Urinary bladder (tissue), 4 donors: ENCODE results near the gene CSF3. TPM values are rescaled to one million over a fixed set of nuclear protein-coding genes. Genes with fewer than 3 reads are reported as not detected.

Experiments
- DNase-seq: peaks from one replicate; pipeline ENCODE4 v3.0.0-alpha.2; 2015; ENCODE audit errors: extremely low spot score
- H3K27ac ChIP-seq: one replicate; pipeline ENCODE4 v1.5.1; 2013; ENCODE audit warnings: low read depth, mild to moderate bottlenecking, moderate library complexity
- H3K36me3 ChIP-seq: one replicate; pipeline ENCODE4 v1.6.1; 2013; ENCODE audit warnings: mild to moderate bottlenecking, moderate library complexity; ENCODE audit not compliant: insufficient read depth
- H3K4me1 ChIP-seq: one replicate; pipeline ENCODE4 v1.6.1; 2013; ENCODE audit warnings: mild to moderate bottlenecking, moderate library complexity; ENCODE audit not compliant: insufficient read depth
- H3K4me3 ChIP-seq: one replicate; pipeline ENCODE4 v1.5.1; 2013; ENCODE audit warnings: low read depth, low read length
- WGBS: extraction: QIAGEN DNeasy Blood & Tissue Kit; methylation state at CpG from one replicate; pipeline ENCODE4 v1.1.7; 2013; 5-methylcytosine and 5-hydroxymethylcytosine counted together
- polyA plus RNA-seq: library from polyadenylated mRNA; stranded (reverse); fragments of 200-250 nt; gene quantifications from one replicate; pipeline ENCODE4 v1.2.3, GENCODE V29; 2013
- total RNA-seq: library from RNA; depleted of rRNA; stranded (reverse); fragments of >200 nt; gene quantifications from one replicate; pipeline ENCODE4 v1.2.3, GENCODE V29; 2014
- donor health status: healthy with polysubstance abuse.
- donor health status: healthy.

The CSF3 gene, protein sequence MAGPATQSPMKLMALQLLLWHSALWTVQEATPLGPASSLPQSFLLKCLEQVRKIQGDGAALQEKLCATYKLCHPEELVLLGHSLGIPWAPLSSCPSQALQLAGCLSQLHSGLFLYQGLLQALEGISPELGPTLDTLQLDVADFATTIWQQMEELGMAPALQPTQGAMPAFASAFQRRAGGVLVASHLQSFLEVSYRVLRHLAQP
- total RNA-seq (not detected), polyA plus RNA-seq (2.3 TPM)

GRCh38 chr17:40015005-40015997 lies at the start of gene CSF3:
Gene CSF3 (plus strand): TSS chr17:40015440. CDS start chr17:40015475, 35 bp downstream.
- H3K4me3 ChIP-seq, result no peak within 1 kb of the TSS
- no peak within 1 kb of the TSS for H3K27ac ChIP-seq
- no peak for DNase-seq
- H3K4me1 ChIP-seq, result no peaks in the 10 kb centered on the region
- WGBS, result 62% methylated on average over 20 of the region's 20 CpGs
- peaks cover 3% of the 10 kb centered on the region for H3K36me3 ChIP-seq

DNA sequence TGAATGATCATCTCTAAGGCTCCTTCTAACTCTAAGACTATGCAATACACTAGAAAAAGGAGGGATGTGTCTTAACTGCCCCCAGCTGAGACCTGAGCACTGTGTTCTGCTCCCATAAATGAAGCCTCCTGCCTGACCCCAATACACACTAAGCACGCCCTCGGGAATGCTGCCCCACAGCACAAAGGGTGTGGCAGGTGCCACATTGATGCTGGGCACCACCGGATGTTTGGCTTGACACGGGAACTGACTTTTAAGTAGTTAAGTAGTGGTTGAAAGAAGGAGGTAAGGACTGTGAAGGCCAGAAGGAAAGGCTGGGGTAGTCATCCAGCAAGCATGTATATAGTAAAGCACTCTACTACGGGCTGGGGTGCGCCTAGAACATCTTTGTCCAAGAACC lies 48.5 kb upstream of the CSF3 start:
- no peak for DNase-seq
- WGBS, result 81% methylated on average over 6 of the region's 6 CpGs
- no peak overlapping the region for H3K4me3 ChIP-seq
- H3K36me3 ChIP-seq, result no peaks in the 10 kb centered on the region
- H3K4me1 ChIP-seq, result no peaks in the 10 kb centered on the region
- no peak overlapping the region for H3K27ac ChIP-seq

GRCh38 chr17:39968761-39969160 lies 46.5 kb upstream of the CSF3 start:
- 67% methylated on average over 2 of the region's 2 CpGs for WGBS
- H3K4me1 ChIP-seq, result no peaks in the 10 kb centered on the region
- DNase-seq, result no peak

DNA sequence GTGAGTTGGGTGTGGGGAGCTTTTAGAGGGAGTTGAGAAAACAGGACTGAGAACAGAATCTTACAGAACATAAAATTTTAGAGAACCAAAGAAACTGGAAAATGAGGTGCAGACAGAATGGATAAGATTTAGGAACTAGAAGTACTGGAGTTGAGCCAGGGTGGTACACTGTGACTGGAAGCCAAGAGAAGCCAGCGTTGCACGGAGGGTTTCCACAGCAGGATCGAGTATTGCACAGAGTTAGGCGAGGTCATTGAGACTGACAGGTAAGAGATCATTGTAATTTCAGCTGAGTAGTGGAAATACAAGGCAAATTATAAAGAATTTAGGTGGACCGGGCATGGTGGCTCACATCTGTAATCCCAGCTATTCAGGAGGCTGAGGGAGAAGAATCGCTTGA lies 45.9 kb upstream of the CSF3 start:
- 70% methylated on average over 6 of the region's 6 CpGs for WGBS
- Histone ChIP-seq H3K4me3 (no peak overlapping the region), H3K36me3 (no peaks in the 10 kb centered on the region), H3K4me1 (no peaks in the 10 kb centered on the region), H3K27ac (no peak overlapping the region)
- DNase-seq, result no peak

More at GRCh38 chr17:39968761-39969160, 46.5 kb upstream of the CSF3 start:
- Histone ChIP-seq H3K27ac (no peak overlapping the region), H3K36me3 (no peaks in the 10 kb centered on the region), H3K4me3 (no peak overlapping the region)

DNA sequence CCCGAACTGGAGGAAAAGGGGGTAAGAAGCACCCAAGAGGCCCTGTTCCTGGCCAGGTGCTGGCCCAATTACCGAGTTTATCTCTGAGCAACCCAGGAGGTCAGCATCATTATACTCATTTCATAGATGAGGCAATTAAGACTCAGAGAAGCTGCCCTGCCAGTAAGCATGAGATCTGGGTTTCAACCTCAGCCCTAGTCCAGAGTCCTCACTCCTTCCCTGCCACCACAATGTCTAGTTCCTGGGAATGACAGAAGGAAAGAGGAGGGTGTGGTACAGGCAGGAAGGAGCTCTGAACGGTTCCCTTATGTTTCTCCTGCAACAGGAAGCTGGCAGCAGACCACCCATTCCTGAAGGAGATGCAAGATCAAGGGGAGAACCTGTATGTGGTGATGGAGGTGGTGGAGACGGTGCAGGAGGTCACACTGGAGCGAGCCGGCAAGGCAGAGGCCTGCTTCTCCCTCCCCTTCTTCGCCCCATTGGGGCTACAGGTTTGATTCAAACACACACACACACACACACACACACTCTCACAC lies 45.0 kb upstream of the CSF3 start:
- no peaks in the 10 kb centered on the region for H3K36me3 ChIP-seq
- no peak overlapping the region for H3K27ac ChIP-seq
- no peak overlapping the region for H3K4me3 ChIP-seq
- 69% methylated on average over 7 of the region's 7 CpGs for WGBS
- H3K4me1 ChIP-seq, result no peaks in the 10 kb centered on the region
- DNase-seq, result no peak

DNA sequence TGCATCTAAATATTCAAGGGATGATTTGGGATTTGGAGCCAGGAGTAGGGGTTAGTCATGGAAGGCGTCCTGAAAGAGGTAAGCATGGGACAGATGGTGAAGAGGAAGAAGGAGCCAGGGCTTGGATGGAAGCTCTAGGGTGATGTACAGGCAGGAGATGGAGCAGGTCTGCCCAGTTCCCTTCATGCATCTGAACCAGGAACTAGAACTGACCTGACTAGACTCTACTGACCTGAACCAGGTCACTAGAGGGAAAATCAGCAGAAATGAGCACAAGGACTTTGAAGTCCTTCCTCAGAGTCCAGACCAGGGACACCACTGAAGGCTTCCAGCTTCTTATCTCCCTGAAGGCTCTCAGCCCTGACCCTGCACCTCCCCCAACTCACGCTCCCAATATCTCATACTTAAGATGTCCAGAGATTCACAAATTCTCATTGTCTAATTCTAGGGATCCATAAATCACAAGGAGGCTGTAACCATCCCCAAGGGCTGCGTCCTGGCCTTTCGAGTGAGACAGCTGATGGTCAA lies 44.1 kb upstream of the CSF3 start:
- 83% methylated on average over 4 of the region's 4 CpGs for WGBS
- H3K4me3 ChIP-seq, result no peak overlapping the region
- DNase-seq, result no peak
- no peaks in the 10 kb centered on the region for H3K36me3 ChIP-seq
- H3K27ac ChIP-seq, result no peak overlapping the region
- no peaks in the 10 kb centered on the region for H3K4me1 ChIP-seq

DNA sequence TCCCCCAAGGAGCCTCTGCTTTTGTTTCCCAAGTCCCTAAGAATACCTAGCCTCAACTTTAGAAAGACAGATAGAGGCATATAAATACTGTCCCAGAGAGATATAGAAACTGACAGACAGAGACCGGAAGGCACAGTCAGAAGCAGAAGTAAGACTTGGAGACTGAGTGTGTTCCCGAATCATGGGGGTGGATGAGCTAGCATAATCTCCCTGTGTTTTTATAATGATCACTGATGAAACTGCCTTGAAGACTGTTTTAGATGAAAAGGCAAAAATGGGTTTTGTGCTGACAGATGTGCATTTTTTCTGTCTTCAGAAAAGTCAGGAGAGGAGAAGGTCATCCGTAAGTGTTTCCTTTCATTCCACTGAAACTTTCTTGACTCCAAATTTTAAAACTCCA lies 43.0 kb upstream of the CSF3 start:
- DNase-seq, result no peak
- no peaks in the 10 kb centered on the region for H3K36me3 ChIP-seq
- H3K27ac ChIP-seq, result no peak overlapping the region
- no peak overlapping the region for H3K4me3 ChIP-seq
- WGBS, result 24% methylated on average over 3 of the region's 3 CpGs
- no peaks in the 10 kb centered on the region for H3K4me1 ChIP-seq

GRCh38 chr17:39973496-39973895 lies 41.7 kb upstream of the CSF3 start:
- 94% methylated on average over 2 of the region's 2 CpGs for WGBS
- no peak for DNase-seq
- H3K27ac ChIP-seq, result no peak overlapping the region
- no peaks in the 10 kb centered on the region for H3K4me1 ChIP-seq
- no peaks in the 10 kb centered on the region for H3K36me3 ChIP-seq
- H3K4me3 ChIP-seq, result no peak overlapping the region

DNA sequence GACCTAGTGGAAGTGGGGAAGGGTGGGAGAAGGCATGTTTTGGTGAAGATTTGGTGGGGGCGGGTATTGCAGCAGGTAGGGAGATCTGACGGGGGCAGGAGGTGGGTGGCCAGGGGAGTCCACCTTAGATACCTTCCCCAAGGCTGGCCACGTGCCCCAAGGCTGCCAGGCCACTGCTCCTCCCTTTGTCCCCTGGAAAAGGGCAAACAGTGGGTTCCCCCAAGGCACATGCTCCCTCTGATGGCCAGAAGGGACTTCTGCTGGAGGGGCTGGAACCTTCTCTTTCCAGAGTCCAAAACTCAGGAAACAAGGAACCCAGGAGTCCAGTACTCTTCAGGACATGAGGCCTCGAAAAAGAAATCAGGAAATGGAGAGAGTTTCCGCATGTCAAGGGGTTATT lies 40.8 kb upstream of the CSF3 start:
- Histone ChIP-seq H3K27ac (no peak overlapping the region), H3K4me3 (no peak overlapping the region), H3K4me1 (no peaks in the 10 kb centered on the region), H3K36me3 (no peaks in the 10 kb centered on the region)
- DNase-seq, result no peak
- WGBS, result 84% methylated on average over 5 of the region's 5 CpGs

GRCh38 chr17:39975801-39976200 lies 39.4 kb upstream of the CSF3 start:
- 70% methylated on average over 4 of the region's 4 CpGs for WGBS
- Histone ChIP-seq H3K27ac (no peak overlapping the region), H3K36me3 (no peaks in the 10 kb centered on the region), H3K4me3 (no peak overlapping the region), H3K4me1 (no peaks in the 10 kb centered on the region)
- no peak for DNase-seq

DNA sequence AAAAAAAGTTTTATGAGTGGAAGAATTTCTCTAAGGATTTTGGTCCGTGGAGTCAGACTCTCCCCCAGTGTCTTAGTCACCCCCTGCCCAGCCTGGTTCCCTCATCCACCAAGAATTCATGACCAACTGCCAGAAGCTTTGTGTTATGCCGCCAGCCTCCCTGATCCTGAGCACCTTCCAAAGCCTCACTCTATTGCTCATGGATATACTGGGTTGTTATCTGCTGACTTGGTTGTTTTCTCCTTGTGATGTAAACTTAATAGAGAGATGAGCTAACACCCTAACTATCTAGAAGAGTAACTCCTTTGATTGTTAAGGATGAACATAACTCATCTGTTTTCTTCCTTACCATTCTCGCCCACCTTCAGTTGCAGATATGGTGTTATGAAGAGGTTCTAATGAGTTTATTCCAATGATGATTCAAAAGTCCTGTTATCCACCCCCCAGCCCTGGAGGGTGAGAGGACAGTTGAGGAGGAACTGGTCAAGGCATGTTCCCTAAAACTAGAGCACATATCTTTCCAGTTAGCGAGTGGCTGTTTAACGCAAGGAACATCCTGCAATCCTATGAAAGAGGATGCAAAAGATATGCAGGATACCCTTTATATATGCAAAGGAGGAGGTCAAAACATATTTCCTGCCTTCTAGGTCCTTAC lies 36.1 kb upstream of the CSF3 start:
- Histone ChIP-seq H3K27ac (no peak overlapping the region), H3K4me3 (no peak overlapping the region), H3K4me1 (no peaks in the 10 kb centered on the region), H3K36me3 (no peaks in the 10 kb centered on the region)
- no peak for DNase-seq
- WGBS, result 49% methylated on average over 5 of the region's 5 CpGs

DNA sequence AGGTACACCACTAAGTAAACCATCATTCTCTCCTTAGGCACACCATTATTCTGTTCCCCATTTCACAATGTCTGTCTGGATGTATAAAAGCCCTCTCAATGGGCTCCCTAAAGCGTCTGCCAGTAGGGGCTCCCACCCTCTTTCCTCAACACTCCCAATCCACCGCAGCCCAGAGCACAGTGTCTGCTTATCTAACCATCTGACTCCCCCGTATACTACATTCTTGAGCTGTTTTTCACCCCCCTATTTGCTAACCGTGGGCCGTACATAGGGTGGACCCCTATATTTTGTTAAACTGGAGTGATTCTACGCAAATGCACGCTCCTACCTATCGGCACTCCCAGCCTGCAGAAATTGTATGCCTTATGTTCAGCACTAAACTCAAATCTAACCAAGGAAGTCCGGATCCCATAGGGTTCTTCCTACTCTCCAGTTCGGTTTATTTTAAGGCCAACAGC lies 35.3 kb upstream of the CSF3 start:
- no peaks in the 10 kb centered on the region for H3K36me3 ChIP-seq

More for the DNA sequence above, 35.3 kb upstream of the CSF3 start:
- H3K4me3 ChIP-seq, result peak overlapping the region; percentile 18
- H3K27ac ChIP-seq, result no peak overlapping the region
- peak; percentile 39 for DNase-seq
- WGBS, result 1% methylated on average over 10 of the region's 10 CpGs
- no peaks in the 10 kb centered on the region for H3K4me1 ChIP-seq
